ENCODE data around the gene MAP1B. TPM values are rescaled to one million over a fixed set of nuclear protein-coding genes. Genes with fewer than 3 reads are reported as not detected.
A peak's percentile ranks its signal among the peaks of the same experiment; 100 is the strongest.

Gene MAP1B
- total RNA-seq, 2 donors from 2014 or later, result 5.5 TPM

DNA sequence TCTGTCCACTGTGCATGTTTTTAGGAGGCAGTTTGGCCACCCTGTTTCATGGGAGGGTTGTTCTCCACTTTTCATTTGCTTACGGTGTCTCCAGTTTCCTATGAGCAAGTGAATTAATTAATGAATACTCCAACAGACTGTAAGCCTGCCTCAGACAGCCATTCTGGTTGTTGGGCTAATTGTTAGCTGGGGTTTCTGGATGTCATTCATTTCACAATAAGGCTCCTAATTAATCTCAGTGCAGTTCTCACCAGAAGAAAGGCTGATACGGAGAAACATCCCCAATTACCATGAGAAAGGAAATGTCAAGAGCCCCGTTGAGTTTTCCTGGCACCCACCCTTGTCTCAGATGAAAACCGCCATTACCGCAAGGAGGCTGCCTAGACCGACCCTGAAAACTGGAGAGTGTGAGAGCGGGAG lies 75.8 kb downstream of the MAP1B start:
- no peaks in the 10 kb centered on the region for H3K9me3 Mint-ChIP-seq
- H3K4me3 Mint-ChIP-seq, result no peak overlapping the region
- no peak overlapping the region for H3K27ac Mint-ChIP-seq
- H3K27me3 Mint-ChIP-seq (ENCODE audit: low read depth), result peaks cover 71% of the 10 kb centered on the region
- DNase-seq (no peak), ATAC-seq (replicated peaks in 1 of 2) (no peak)
- no peaks in the 10 kb centered on the region for H3K36me3 Mint-ChIP-seq (ENCODE audit: insufficient read depth in 2 of 2)
- H3K4me1 Mint-ChIP-seq (ENCODE audit: low read depth), result no peaks in the 10 kb centered on the region

- no peak for ATAC-seq (replicated peaks in 1 of 2)
- Mint-ChIP-seq H3K9me3 (no peaks in the 10 kb centered on the region), H3K36me3 (ENCODE audit: insufficient read depth in 2 of 2) (no peaks in the 10 kb centered on the region), H3K27ac (no peak overlapping the region), H3K4me1 (ENCODE audit: low read depth) (no peaks in the 10 kb centered on the region), H3K27me3 (ENCODE audit: low read depth) (peaks cover 73% of the 10 kb centered on the region), H3K4me3 (no peak overlapping the region)
- DNase-seq, result no peak
Measured at GRCh38 chr5:72184408-72184807, 77.1 kb downstream of the MAP1B start.

- peaks cover 67% of the 10 kb centered on the region for H3K27me3 Mint-ChIP-seq (ENCODE audit: low read depth)
- H3K27ac Mint-ChIP-seq, result no peak overlapping the region
- no peak overlapping the region for H3K4me3 Mint-ChIP-seq
- no peaks in the 10 kb centered on the region for H3K9me3 Mint-ChIP-seq
- no peaks in the 10 kb centered on the region for H3K4me1 Mint-ChIP-seq (ENCODE audit: low read depth)
- H3K36me3 Mint-ChIP-seq (ENCODE audit: insufficient read depth in 2 of 2), result peaks cover 0 to 2% of the 10 kb centered on the region in 2 donors
- DNase-seq (no peak), ATAC-seq (replicated peaks in 1 of 2) (no peak)
Measured at GRCh38 chr5:72185496-72186329, 78.4 kb downstream of the MAP1B start.

DNA sequence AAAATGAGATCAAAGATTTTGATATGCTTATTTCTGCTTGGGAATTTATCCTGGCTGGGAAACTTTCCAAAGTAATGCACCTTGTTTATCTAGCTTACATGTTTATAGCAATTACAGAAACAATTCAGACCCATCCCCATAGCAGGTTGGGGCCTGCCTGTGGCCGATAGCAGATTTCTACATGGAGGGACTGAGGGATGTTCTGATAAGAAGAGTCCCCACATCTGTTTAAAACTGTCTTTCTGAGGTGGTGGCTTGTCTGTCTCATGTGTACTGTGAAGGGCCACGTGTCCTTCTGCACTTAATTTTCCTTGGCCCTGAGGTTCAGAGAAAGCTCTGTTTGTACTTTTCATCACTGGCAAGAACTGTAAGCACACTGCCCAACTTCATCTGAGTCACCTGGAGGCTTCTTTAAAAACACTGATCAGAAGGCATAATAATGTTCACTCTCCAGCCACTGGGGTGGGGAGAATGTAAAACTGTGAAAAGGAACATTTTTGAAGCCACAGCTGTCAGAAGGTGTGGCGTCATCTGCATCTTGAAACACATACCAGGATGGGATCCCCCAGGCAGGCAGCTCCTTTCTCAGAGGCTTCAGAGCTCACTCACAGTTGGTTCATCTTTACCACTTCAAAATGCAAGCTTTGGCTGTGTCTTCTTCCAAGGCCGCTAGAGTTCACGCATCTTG lies 80.3 kb downstream of the MAP1B start:
- Mint-ChIP-seq H3K4me1 (ENCODE audit: low read depth) (no peaks in the 10 kb centered on the region), H3K27ac (no peak overlapping the region), H3K36me3 (ENCODE audit: insufficient read depth in 2 of 2) (peaks cover 0 to 2% of the 10 kb centered on the region in 2 donors), H3K4me3 (no peak overlapping the region), H3K9me3 (no peaks in the 10 kb centered on the region), H3K27me3 (ENCODE audit: low read depth) (peaks cover 72% of the 10 kb centered on the region)
- ATAC-seq (replicated peaks in 1 of 2) (peak; percentile 80 to 82), DNase-seq (peak in 1 of 2 donors; percentile 8)

GRCh38 chr5:72188166-72188565 lies 80.9 kb downstream of the MAP1B start:
- ATAC-seq (replicated peaks in 1 of 2) (no peak), DNase-seq (no peak)
- no peaks in the 10 kb centered on the region for H3K4me1 Mint-ChIP-seq (ENCODE audit: low read depth)
- no peaks in the 10 kb centered on the region for H3K9me3 Mint-ChIP-seq
- no peak overlapping the region for H3K27ac Mint-ChIP-seq
- H3K27me3 Mint-ChIP-seq (ENCODE audit: low read depth), result peaks cover 72% of the 10 kb centered on the region
- no peak overlapping the region for H3K4me3 Mint-ChIP-seq
- H3K36me3 Mint-ChIP-seq (ENCODE audit: insufficient read depth in 2 of 2), result peaks cover 0 to 2% of the 10 kb centered on the region in 2 donors

DNA sequence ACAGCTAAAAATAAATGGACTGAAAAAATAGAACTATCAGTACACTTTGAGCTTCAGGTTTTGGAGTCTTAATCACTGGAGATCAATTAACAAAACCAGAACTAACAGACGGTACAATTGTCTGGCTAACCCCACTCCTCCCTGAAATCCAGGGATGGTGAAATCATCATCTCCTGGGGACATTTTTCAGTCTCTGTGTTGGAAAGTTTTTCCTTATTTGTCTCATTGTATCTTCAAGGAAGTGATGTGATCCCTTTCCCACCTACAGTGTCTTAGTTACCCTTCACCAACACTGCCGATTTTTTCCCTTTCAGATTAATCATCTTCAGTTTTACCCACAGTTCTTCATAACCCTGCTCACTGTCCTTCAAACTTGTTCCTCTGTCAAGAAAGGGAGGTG lies 81.9 kb downstream of the MAP1B start:
- H3K27me3 Mint-ChIP-seq (ENCODE audit: low read depth), result peaks cover 74% of the 10 kb centered on the region
- no peaks in the 10 kb centered on the region for H3K4me1 Mint-ChIP-seq (ENCODE audit: low read depth)
- H3K9me3 Mint-ChIP-seq, result no peaks in the 10 kb centered on the region
- ATAC-seq (replicated peaks in 1 of 2) (no peak), DNase-seq (no peak)
- H3K4me3 Mint-ChIP-seq, result no peak overlapping the region
- H3K36me3 Mint-ChIP-seq (ENCODE audit: insufficient read depth in 2 of 2), result peaks cover 0 to 2% of the 10 kb centered on the region in 2 donors
- H3K27ac Mint-ChIP-seq, result no peak overlapping the region

- no peak overlapping the region for H3K4me3 Mint-ChIP-seq
- H3K9me3 Mint-ChIP-seq, result peaks cover 6 to 7% of the 10 kb centered on the region in 2 donors
- peaks cover 75% of the 10 kb centered on the region for H3K27me3 Mint-ChIP-seq (ENCODE audit: low read depth)
- peaks cover 7 to 11% of the 10 kb centered on the region in 2 donors for H3K36me3 Mint-ChIP-seq (ENCODE audit: insufficient read depth in 2 of 2)
- DNase-seq (no peak), ATAC-seq (replicated peaks in 1 of 2) (no peak)
- peaks cover 12% of the 10 kb centered on the region for H3K4me1 Mint-ChIP-seq (ENCODE audit: low read depth)
- H3K27ac Mint-ChIP-seq, result no peak overlapping the region
Measured at GRCh38 chr5:72191404-72191803, 84.1 kb downstream of the MAP1B start.

GRCh38 chr5:72194846-72195245 lies 87.6 kb downstream of the MAP1B start:
- H3K9me3 Mint-ChIP-seq, result peaks cover 6 to 9% of the 10 kb centered on the region in 2 donors
- peaks cover 12% of the 10 kb centered on the region for H3K4me1 Mint-ChIP-seq (ENCODE audit: low read depth)
- peaks cover 7 to 13% of the 10 kb centered on the region in 2 donors for H3K36me3 Mint-ChIP-seq (ENCODE audit: insufficient read depth in 2 of 2)
- H3K4me3 Mint-ChIP-seq, result peak overlapping the region; percentile 42 to 67
- H3K27me3 Mint-ChIP-seq (ENCODE audit: low read depth), result peaks cover 82% of the 10 kb centered on the region
- H3K27ac Mint-ChIP-seq, result peak overlapping the region; percentile 23
- ATAC-seq (replicated peaks in 1 of 2), result peak; percentile 76 to 78
- DNase-seq, result peak; percentile 58 to 71

GRCh38 chr5:72195581-72195980 lies 88.3 kb downstream of the MAP1B start:
- Mint-ChIP-seq H3K36me3 (ENCODE audit: insufficient read depth in 2 of 2) (peaks cover 7 to 12% of the 10 kb centered on the region in 2 donors), H3K27ac (no peak overlapping the region), H3K4me3 (peak overlapping the region in 1 of 2 donors; percentile 67), H3K9me3 (peaks cover 6 to 9% of the 10 kb centered on the region in 2 donors), H3K4me1 (ENCODE audit: low read depth) (peaks cover 12% of the 10 kb centered on the region), H3K27me3 (ENCODE audit: low read depth) (peaks cover 77% of the 10 kb centered on the region)
- ATAC-seq (replicated peaks in 1 of 2), result no peak
- no peak for DNase-seq

DNA sequence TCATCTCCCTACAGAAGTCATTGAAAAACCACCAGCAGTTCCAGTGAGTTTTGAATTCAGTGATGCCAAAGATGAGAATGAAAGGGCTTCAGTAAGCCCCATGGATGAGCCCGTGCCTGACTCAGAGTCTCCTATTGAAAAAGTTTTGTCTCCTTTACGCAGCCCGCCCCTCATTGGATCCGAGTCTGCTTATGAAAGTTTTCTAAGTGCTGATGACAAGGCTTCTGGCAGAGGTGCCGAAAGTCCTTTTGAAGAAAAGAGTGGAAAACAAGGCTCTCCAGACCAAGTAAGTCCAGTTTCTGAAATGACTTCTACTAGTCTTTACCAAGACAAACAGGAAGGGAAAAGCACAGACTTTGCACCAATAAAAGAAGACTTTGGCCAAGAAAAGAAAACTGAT lies 90.1 kb downstream of the MAP1B start:
- Mint-ChIP-seq H3K4me1 (ENCODE audit: low read depth) (peaks cover 12% of the 10 kb centered on the region), H3K27me3 (ENCODE audit: low read depth) (peaks cover 59% of the 10 kb centered on the region), H3K36me3 (ENCODE audit: insufficient read depth in 2 of 2) (peaks cover 7 to 12% of the 10 kb centered on the region in 2 donors), H3K4me3 (no peak overlapping the region), H3K9me3 (peaks cover 6 to 9% of the 10 kb centered on the region in 2 donors), H3K27ac (no peak overlapping the region)
- ATAC-seq (replicated peaks in 1 of 2) (peak in 1 of 2 donors; percentile 62), DNase-seq (peak in 1 of 2 donors; percentile 11)

- Mint-ChIP-seq H3K4me3 (no peak overlapping the region), H3K9me3 (peaks cover 6 to 9% of the 10 kb centered on the region in 2 donors), H3K27me3 (ENCODE audit: low read depth) (peaks cover 40% of the 10 kb centered on the region), H3K4me1 (ENCODE audit: low read depth) (peaks cover 11% of the 10 kb centered on the region), H3K36me3 (ENCODE audit: insufficient read depth in 2 of 2) (peaks cover 7 to 12% of the 10 kb centered on the region in 2 donors), H3K27ac (no peak overlapping the region)
- DNase-seq (no peak), ATAC-seq (replicated peaks in 1 of 2) (no peak)
Measured at GRCh38 chr5:72199681-72200080, 92.4 kb downstream of the MAP1B start.

- no peak for DNase-seq
- Mint-ChIP-seq H3K4me1 (ENCODE audit: low read depth) (peaks cover 15% of the 10 kb centered on the region), H3K27ac (no peak overlapping the region), H3K9me3 (peaks cover 0 to 3% of the 10 kb centered on the region in 2 donors), H3K4me3 (no peak overlapping the region), H3K36me3 (ENCODE audit: insufficient read depth in 2 of 2) (peaks cover 0 to 7% of the 10 kb centered on the region in 2 donors), H3K27me3 (ENCODE audit: low read depth) (peaks cover 14% of the 10 kb centered on the region)
- no peak for ATAC-seq (replicated peaks in 1 of 2)
Measured at GRCh38 chr5:72202331-72202825, 95.1 kb downstream of the MAP1B start.

DNA sequence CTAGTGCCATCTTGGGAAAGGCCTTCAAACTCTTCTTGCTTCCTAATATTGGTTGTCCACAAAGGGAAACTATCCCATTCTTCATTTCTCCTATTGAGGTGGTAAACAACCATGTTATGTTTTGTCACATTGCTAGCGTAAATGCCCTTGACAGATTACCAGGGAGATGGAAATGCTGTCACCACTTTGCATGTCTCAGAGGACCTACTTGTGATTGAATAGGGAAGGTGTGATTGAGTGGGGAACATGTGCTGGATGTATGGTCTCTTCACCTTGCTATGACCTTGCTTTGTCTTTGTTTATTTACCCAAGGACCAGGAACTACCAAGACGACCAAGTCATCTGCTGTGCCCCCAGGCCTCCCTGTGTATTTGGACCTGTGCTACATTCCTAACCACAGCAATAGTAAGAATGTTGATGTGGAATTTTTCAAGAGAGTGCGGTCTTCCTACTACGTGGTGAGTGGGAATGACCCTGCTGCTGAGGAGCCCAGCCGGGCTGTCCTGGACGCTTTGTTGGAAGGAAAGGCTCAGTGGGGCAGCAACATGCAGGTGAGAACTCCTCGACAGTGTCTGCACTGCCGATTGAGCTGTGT lies 96.1 kb downstream of the MAP1B start:
- peaks cover 0 to 3% of the 10 kb centered on the region in 2 donors for H3K9me3 Mint-ChIP-seq
- no peak overlapping the region for H3K27ac Mint-ChIP-seq

More for the DNA sequence above, 96.1 kb downstream of the MAP1B start:
- peaks cover 22% of the 10 kb centered on the region for H3K4me1 Mint-ChIP-seq (ENCODE audit: low read depth)
- peaks cover 0 to 5% of the 10 kb centered on the region in 2 donors for H3K36me3 Mint-ChIP-seq (ENCODE audit: insufficient read depth in 2 of 2)
- peaks cover 5% of the 10 kb centered on the region for H3K27me3 Mint-ChIP-seq (ENCODE audit: low read depth)
- DNase-seq (no peak), ATAC-seq (replicated peaks in 1 of 2) (no peak)
- no peak overlapping the region for H3K4me3 Mint-ChIP-seq

Data from activated T-cell treated with anti-CD3 and anti-CD28 coated beads, Interleukin-2, amount 50 U/mL, for 72 hours (primary cell).